Nephron (organoid): ENCODE results near the gene OMP.

Source experiments
- H3K27ac Mint-ChIP-seq, 3 experiments: 2 replicates each; pipeline ENCODE4 v1.8.0; 2020; ENCODE audit warnings: mixed read lengths in 3 of 3, mild to moderate bottlenecking in 2 of 3, moderate library complexity in 1 of 3
- H3K27me3 Mint-ChIP-seq: 2 replicates; pipeline ENCODE4 v1.8.0; 2021; ENCODE audit warnings: low read depth, mild to moderate bottlenecking, moderate library complexity, mixed read lengths
- H3K36me3 Mint-ChIP-seq: 2 replicates; pipeline ENCODE4 v1.8.0; 2020; ENCODE audit warnings: low read depth, mixed read lengths
- H3K4me1 Mint-ChIP-seq: 2 replicates; pipeline ENCODE4 v1.8.0; 2020; ENCODE audit warnings: mixed read lengths
- H3K4me3 Mint-ChIP-seq, 3 experiments: 2 replicates each; pipeline ENCODE4 v1.8.0; 2020; ENCODE audit warnings: mild to moderate bottlenecking in 3 of 3, mixed read lengths in 3 of 3, moderate library complexity in 2 of 3
- H3K9me3 Mint-ChIP-seq: 2 replicates; pipeline ENCODE4 v1.8.0; 2020; ENCODE audit warnings: mixed read lengths
- TF ChIP-seq, protein P1 (sequence below), 3 experiments: fragments of 200-600 bp; sonication (generic); IDR thresholded peaks; one replicate each; pipeline ENCODE4 v1.5.0; 2021; ENCODE audit warnings: antibody characterized with exemption in 3 of 3; ENCODE audit not compliant: unreplicated experiment in 3 of 3

The OMP gene

DNA sequence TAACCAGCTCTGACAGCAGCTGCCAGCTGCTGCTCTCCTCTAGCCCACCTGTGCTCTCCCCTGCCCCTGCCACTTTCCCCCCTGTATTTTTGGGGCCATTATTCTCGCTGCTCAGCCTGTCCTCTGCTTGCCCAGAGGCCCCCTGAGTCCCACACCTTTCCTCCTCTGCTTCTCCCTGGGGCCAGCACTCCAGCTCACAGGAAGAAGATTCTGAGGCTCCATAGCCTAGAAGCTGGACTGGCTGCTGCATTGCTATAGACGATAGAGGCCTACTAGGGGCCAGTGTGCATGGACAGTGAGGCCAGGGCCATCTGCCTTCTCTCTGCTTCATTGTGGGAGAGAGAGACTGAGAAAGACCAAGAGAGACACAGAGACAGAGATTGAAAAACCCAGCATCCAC is 679 bp downstream of the OMP start:
- Mint-ChIP-seq H3K4me1 (peaks cover 17% of the 10 kb centered on the region), H3K27ac (peak overlapping the region in 2 of 3 experiments; percentile 33 to 34), H3K36me3 (peaks cover 11% of the 10 kb centered on the region), H3K9me3 (peaks cover 8% of the 10 kb centered on the region), H3K4me3 (no peak overlapping the region), H3K27me3 (peaks cover 7% of the 10 kb centered on the region)
- TF ChIP-seq, protein P1, sequence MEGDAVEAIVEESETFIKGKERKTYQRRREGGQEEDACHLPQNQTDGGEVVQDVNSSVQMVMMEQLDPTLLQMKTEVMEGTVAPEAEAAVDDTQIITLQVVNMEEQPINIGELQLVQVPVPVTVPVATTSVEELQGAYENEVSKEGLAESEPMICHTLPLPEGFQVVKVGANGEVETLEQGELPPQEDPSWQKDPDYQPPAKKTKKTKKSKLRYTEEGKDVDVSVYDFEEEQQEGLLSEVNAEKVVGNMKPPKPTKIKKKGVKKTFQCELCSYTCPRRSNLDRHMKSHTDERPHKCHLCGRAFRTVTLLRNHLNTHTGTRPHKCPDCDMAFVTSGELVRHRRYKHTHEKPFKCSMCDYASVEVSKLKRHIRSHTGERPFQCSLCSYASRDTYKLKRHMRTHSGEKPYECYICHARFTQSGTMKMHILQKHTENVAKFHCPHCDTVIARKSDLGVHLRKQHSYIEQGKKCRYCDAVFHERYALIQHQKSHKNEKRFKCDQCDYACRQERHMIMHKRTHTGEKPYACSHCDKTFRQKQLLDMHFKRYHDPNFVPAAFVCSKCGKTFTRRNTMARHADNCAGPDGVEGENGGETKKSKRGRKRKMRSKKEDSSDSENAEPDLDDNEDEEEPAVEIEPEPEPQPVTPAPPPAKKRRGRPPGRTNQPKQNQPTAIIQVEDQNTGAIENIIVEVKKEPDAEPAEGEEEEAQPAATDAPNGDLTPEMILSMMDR (IDR thresholded peaks at IDR 0.05; ENCODE audit: unreplicated experiment in 3 of 3), result no peak

- peaks cover 7% of the 10 kb centered on the region for H3K27me3 Mint-ChIP-seq
- H3K36me3 Mint-ChIP-seq, result peaks cover 11% of the 10 kb centered on the region
- H3K4me3 Mint-ChIP-seq, result no peak overlapping the region
- TF ChIP-seq, protein P1 (IDR thresholded peaks at IDR 0.05; ENCODE audit: unreplicated experiment in 3 of 3), result no peak
- peaks cover 29% of the 10 kb centered on the region for H3K4me1 Mint-ChIP-seq
- H3K27ac Mint-ChIP-seq, result no peak overlapping the region
- peaks cover 8% of the 10 kb centered on the region for H3K9me3 Mint-ChIP-seq
Measured at GRCh38 chr11:77104727-77105126, 2.1 kb downstream of the OMP start.

DNA sequence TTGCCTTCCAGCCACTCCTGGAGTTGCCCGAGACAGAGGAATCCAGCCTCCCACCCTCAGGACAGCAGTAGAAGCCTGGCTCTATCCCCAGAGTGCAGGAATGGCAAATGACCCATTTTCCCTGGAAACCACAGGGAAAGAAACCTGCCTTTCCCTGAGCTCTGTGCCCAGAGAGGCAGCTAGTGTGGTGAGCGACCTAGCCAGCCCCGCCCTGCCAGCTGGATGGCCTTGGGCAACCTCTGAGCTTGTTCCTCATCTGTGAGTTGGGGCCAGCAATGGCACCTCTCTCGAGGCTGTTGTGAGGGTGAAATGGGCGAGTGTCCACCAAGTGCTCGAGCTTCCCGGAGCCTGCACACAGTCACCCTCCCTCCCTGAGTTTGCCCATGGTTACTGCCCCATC is 3.7 kb downstream of the OMP start:
- no peak overlapping the region for H3K27ac Mint-ChIP-seq
- no peaks in the 10 kb centered on the region for H3K36me3 Mint-ChIP-seq
- H3K27me3 Mint-ChIP-seq, result peaks cover 7% of the 10 kb centered on the region
- TF ChIP-seq, protein P1 (IDR thresholded peaks at IDR 0.05; ENCODE audit: unreplicated experiment in 3 of 3), result no peak
- peaks cover 31% of the 10 kb centered on the region for H3K4me1 Mint-ChIP-seq
- no peaks in the 10 kb centered on the region for H3K9me3 Mint-ChIP-seq
- H3K4me3 Mint-ChIP-seq, result no peak overlapping the region

GRCh38 chr11:77106759-77107158 is 4.1 kb downstream of the OMP start:
- H3K4me1 Mint-ChIP-seq, result peaks cover 31% of the 10 kb centered on the region
- H3K36me3 Mint-ChIP-seq, result no peaks in the 10 kb centered on the region
- no peak overlapping the region for H3K27ac Mint-ChIP-seq
- H3K9me3 Mint-ChIP-seq, result no peaks in the 10 kb centered on the region
- no peak overlapping the region for H3K4me3 Mint-ChIP-seq
- TF ChIP-seq, protein P1 (IDR thresholded peaks at IDR 0.05; ENCODE audit: unreplicated experiment in 3 of 3), result no peak
- H3K27me3 Mint-ChIP-seq, result peaks cover 7% of the 10 kb centered on the region

GRCh38 chr11:77107950-77108349 is 5.3 kb downstream of the OMP start:
- Mint-ChIP-seq H3K4me3 (no peak overlapping the region), H3K27ac (peak overlapping the region in 1 of 3 experiments; percentile 38)

GRCh38 chr11:77108436-77108835 is 5.8 kb downstream of the OMP start:
- H3K4me1 Mint-ChIP-seq, result peaks cover 31% of the 10 kb centered on the region
- peaks cover 3% of the 10 kb centered on the region for H3K36me3 Mint-ChIP-seq
- H3K4me3 Mint-ChIP-seq, result no peak overlapping the region
- H3K27ac Mint-ChIP-seq, result peak overlapping the region in 1 of 3 experiments; percentile 38
- H3K9me3 Mint-ChIP-seq, result no peaks in the 10 kb centered on the region
- H3K27me3 Mint-ChIP-seq, result peaks cover 7% of the 10 kb centered on the region
- TF ChIP-seq, protein P1 (IDR thresholded peaks at IDR 0.05; ENCODE audit: unreplicated experiment in 3 of 3), result no peak

More at GRCh38 chr11:77107950-77108349, 5.3 kb downstream of the OMP start:
- Mint-ChIP-seq H3K9me3 (no peaks in the 10 kb centered on the region), H3K27me3 (peaks cover 7% of the 10 kb centered on the region), H3K4me1 (peaks cover 31% of the 10 kb centered on the region), H3K36me3 (no peaks in the 10 kb centered on the region)
- TF ChIP-seq, protein P1 (IDR thresholded peaks at IDR 0.05; ENCODE audit: unreplicated experiment in 3 of 3), result no peak
